HL-60/S4 treated with retinoic acid at 250 ng/mL for 4 days and 3 days (cell line): ENCODE data around the gene ZNF189.

Source experiments
- in situ Hi-C: fragments of 300-500 bp; cut with MboI; formaldehyde crosslinking; loops from 2 replicates; pipeline ENCODE4 v1.7.0; 2022; ENCODE audit warnings: low sequenced_read_pairs

Gene ZNF189

DNA sequence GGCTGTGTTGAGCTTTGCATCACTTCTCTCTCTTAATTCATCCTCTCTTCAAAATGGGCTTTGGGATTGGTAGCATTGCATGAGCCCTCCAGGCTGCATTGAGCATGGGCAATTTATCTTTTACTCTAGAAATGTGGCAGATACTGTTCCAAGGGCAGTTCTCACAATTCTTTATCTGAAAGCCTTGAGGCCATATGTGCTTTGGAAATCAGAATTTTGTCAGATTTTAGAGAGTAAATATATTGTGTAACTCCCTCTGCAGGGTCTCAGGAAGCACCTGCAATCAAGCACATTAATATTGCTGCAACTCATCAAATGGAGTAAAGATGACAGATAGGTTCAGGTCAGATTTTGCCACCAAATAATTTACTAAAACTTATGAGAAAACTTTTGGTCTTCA lies 19.3 kb downstream of the ZNF189 start:
- in situ Hi-C loops, result no loop called here

DNA sequence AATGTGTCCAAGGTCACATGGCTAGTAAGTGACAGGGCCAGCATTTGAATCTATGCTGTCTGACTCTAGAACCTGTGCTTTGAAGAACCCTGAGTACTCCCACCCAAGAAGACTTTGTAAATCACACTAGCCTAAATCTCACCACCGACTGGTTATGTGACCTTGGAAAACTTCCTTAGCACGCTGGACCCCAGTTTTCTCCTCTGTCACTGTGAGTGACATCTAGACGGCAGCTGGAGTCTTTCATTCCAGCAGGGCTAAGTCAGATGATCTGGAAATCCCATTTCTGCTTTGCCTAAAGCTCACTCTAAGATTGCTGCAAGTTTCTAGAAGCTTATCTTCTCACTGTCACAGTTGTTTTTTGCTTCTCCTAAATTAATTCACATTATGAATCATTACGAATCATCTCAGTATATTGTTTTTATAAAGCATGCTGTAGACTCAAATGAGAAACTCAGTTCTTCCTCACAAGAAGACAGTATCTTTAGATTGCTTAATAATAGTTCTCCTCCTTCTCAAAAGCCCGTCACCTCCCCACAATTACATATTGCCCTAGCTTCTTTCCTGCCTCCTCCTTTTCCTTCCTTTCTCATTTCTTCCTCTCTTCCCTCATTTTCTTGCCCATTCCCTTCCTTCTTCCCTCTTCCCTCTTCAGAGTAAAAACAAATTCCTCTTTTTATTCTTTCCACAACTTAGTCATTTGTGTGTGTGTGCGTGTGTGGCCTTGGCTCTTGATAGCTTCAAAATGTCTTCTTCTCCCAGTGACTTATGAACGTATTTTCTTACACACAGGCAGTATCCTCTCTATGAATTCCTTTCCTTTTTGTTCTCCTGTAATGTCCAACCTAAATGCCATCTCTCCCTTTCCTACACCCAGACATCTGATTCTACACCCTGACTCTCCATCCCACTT lies 20.1 kb downstream of the ZNF189 start:
- in situ Hi-C loops, result no loop called here

DNA sequence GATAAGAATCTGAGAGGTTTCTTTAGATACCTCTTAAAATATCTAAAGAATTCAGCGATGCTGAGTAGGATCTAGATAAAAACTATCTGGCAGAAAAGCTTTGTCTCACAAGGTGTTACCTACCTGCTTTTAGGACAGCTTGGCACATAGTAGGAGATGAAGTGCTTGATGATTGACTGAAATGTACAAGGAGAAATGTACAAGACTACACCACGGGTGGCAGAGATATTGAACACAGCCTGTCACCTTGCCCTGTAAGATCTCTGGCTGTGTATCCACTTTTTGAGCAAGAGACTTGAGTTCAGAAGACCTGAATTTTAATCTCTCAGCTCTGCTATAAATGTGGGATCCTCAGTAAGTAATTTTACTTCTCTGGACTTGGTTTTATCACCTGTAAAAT lies 21.2 kb downstream of the ZNF189 start:
- in situ Hi-C loops, result no loop called here

DNA sequence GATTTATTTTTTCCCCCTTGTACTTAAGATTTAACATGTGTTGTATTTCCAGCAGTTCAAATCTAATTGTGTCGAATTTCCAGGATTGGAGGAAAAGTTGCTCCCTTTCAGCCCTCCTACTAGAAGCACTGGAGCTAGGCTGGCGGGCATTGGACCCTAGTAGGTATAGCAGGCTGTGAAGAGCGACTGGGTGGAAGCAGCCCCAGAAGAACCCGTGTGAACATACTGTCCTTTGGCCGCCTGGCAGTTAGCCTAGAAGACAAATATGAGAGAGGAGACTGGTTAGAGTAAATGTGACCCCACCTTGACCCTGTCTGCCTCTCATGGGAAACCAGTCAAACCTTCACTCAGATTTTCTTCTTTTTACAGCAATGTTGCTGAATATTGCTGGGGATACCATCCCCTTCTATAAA lies 23.0 kb downstream of the ZNF189 start:
- in situ Hi-C loops, result no loop called here

DNA sequence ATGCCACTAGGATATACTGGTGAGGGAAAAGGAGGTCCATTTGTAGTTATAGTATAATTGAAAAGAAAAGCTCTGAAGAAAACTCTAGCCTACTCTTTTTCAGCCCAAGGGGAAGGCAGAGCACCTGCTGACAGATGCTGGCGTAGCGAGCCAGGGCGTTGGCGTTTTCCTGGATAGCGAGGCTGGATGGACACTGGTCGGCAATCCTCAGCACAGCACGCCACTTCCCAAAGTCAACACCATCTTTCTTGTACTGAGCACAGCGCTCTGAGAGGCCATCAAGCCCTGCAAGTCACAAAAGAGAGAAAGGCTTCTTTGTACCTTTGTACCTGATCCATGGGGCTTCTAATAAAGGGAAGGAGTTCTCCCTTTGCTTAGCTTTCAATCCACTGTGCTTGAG lies 28.7 kb downstream of the ZNF189 start:
- in situ Hi-C loops, result no loop called here

DNA sequence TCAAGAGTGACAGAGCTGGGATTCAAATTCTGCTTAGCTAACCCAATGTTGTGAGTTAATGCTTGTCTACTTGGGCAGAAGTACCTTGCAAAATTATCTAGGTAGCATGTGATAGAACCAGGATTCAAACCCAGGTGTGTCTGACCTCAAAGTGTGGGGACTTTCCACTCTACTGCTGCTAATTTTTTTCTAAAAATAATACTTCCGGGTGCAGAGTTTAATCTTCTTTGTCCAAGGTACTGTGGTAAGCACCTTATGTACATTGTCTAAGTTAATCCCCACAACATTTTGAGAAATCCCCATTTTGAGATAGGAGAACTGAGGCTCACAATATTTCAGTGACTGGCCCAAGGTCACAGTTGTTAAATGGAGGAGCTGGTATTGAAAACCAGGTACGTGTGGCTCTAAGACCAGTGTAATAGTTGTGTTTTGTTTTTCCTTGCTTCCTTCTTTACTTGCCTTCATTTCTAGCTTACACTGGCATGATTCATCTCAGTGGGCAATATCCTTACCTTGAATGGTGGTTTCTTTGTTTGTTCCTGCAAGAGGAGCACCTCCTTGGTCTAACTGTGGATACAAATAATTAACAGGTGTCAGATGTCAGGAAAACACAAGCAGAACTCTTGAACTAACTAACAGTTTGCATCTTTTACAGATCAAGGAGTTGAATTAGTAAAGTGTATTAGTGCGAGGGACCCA lies 29.5 kb downstream of the ZNF189 start:
- in situ Hi-C loops, result no loop called here

DNA sequence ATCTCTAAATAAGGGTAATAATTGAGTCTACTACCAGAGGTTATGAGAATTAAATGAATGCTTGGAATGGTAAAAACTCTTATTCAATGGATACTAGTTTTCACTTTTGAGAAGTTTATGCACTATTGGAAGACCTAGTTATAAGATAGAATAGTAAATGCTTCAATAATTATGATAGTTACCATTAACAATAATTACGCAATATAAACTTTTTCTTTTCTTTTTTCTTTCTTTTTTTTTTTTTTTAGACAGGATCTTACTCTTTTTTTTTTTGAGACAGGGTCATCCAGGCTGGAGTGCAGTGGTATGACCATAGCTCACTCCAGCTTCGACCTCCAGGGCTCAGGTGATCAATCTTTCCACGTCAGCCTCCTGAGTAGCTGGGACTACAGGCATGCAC lies 30.3 kb downstream of the ZNF189 start:
- in situ Hi-C loops, result no loop called here

DNA sequence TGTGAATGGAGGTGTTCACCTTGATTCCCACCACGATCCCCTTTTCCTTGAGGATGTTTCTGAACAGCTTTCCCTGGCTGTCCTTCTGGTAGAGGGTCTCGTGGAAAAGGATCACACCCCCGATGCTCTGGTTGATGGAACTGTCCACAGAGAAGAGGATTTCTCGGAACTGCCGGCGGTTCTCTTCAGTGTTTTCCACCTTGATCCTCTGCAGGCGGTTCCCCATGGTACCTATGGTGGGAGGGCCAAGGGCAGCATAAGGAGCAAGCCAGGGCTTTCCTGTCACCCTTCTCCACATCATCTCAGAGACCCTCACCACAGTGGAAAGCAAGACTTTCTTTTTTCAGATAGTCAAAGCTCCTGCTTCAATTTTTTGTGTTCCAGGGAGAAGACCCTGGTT lies 31.1 kb downstream of the ZNF189 start:
- in situ Hi-C loops, result no loop called here

- in situ Hi-C loops, result no loop called here
These were observed 33.5 kb downstream of the ZNF189 start for GRCh38 chr9:101432171-101432570.

- in situ Hi-C loops, result no loop called here
These were observed 34.1 kb downstream of the ZNF189 start for GRCh38 chr9:101432740-101433139.

DNA sequence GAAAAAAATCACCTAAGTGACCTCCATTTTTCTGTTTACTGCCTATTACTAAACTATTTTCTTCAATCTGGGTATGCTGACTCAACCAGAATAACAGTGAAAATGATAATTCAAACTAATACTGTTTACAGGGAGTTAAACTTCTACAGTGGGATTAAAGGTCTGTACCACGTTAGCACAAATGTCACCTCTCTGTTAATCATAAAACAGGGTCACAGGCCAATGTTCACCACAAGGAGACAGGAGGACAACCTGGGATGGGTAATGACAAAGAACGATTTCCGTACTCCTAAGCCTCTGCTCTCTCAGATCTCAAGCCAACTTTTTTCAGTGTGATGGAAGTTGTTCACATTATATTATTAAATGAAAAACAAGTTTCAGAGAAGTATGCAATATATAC lies 34.6 kb downstream of the ZNF189 start:
- in situ Hi-C loops, result no loop called here

DNA sequence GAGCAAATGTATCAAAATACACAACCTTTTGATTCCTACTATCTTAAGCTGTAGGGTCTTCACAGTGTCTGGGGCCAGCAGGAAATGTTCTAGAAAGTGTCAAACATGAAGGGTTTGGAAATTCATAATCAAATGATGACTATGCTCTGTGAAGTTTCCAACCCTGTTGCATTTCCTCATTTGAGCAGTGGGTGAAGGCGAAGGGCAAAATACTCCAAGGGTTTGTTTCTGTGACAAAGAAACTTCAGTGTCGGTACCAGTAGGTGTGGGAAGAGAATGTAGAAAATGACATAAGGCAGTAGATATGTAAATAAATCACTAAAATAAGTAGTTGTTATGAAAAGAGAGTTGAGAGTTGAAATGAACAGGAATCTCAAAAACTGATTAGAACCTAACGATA lies 36.3 kb downstream of the ZNF189 start:
- in situ Hi-C loops, result no loop called here

DNA sequence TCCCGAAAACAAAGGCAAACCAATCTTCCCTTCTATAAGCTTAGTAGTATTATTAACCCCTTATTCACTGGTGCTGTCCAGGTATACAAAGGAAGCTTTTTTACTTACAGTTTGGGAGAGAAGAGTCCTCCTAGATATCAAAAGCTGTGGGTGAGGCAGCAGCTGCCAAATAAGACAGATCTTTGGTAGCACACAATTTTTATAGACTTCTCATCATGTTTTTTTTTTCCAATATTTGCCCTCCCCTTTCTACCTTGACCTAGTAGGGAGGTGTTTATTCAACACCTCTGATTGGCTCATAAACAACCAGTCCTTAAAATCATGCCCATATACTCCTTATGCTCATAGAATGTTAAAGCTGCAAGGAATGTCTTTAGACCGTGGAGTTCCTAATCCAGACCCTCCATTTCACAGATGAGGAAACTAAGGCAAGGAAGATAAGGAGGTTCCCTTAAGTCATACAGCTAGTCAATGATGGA lies 37.0 kb downstream of the ZNF189 start, which contains the start of gene ALDOB:
Gene ALDOB, minus strand, starts transcription at position 174 of the 479 bp plus-strand sequence. CDS start 4,887 bp downstream, outside the sequence.
- in situ Hi-C loops, result no loop called here

- in situ Hi-C loops, result no loop called here
These were observed 39.2 kb downstream of the ZNF189 start for GRCh38 chr9:101437806-101438232.

- in situ Hi-C loops, result no loop called here
These were observed 39.9 kb downstream of the ZNF189 start for GRCh38 chr9:101438523-101438922.

- in situ Hi-C loops, result no loop called here
These were observed 42.1 kb downstream of the ZNF189 start for GRCh38 chr9:101440714-101441230.

- in situ Hi-C loops, result no loop called here
These were observed 43.7 kb downstream of the ZNF189 start for GRCh38 chr9:101442318-101442717.

GRCh38 chr9:101442736-101443135 lies 44.1 kb downstream of the ZNF189 start:
- in situ Hi-C loops, result no loop called here

- in situ Hi-C loops, result no loop called here
These were observed 44.7 kb downstream of the ZNF189 start for GRCh38 chr9:101443364-101443771.

DNA sequence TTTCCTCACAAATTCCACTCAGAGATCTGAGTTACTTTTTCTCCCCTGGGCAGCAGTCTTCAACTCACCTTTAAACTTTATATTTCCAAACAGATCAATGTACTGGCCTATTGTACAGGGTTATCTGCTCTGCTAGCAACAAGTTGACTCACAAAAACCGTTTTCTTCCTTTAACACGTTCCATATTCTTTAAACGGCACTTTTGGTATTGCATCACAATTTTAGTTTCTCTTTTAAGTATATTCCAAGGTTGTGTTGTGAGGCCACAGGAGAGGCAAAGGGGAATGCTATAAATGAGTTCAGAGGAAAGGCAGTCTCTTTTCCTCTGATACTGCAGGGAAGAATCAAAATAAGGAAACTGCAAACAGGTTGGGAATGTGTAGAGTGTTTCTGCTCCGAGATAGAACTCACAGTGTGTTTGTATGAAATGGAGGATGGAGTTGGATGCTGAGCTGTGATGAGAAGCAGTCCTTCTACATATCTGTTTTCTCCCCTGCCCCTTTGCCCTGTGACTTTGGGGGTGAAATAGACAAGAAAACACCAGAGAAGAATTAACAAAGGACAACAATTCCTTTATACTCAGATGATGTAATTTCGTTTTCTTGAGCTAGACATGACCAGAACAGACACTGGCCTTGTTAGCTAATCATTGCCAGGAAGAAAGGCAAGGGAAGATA lies 46.8 kb downstream of the ZNF189 start:
- in situ Hi-C loops, result no loop called here

GRCh38 chr9:101446732-101447131 lies 48.1 kb downstream of the ZNF189 start:
- in situ Hi-C loops, result no loop called here
